GM12878 (cell line): ENCODE results near the gene SERTAD1. TPM values are rescaled to one million over a fixed set of nuclear protein-coding genes. Genes with fewer than 3 reads are reported as not detected.

Experiments used
- ATAC-seq: fragments of 200-7000 bp; cut with Tn5 transposase; 3 replicates; pipeline ENCODE4 v1.9.1; 2020; ENCODE audit warnings: mild to moderate bottlenecking, moderate library complexity
- BruUV-seq: library from RNA; stranded (reverse); fragments of 400-500 nt; replicated peaks from 2 replicates; lab custom pipeline; 2021; lab: Mats Ljungman, UMichigan
- CTCF ChIA-PET: fragments of 300-600 bp; sonication (Branson Sonifier 250); formaldehyde crosslinking; extraction: SDS; loops from one replicate; lab custom pipeline; 2021; ENCODE audit warnings: inconsistent platforms; lab: Yijun Ruan, JAX
- POLR2A ChIA-PET: fragments of 350-600 bp; formaldehyde crosslinking; extraction: SDS; loops from one replicate; lab custom pipeline; 2021; ENCODE audit warnings: inconsistent platforms; lab: Charles Lee
- RAD21 ChIA-PET: fragments of 300-600 bp; sonication (Branson Sonifier 250); formaldehyde crosslinking; loops from one replicate; lab custom pipeline; 2023; ENCODE audit warnings: antibody characterized with exemption; ENCODE audit not compliant: unreplicated experiment; lab: Charles Lee
- SMC1A ChIA-PET: fragments of 300-600 bp; sonication (Branson Sonifier 250); formaldehyde crosslinking; loops from one replicate; lab custom pipeline; 2023; ENCODE audit not compliant: unreplicated experiment, uncharacterized antibody; lab: Charles Lee
- DNase-seq: peaks from one replicate; pipeline ENCODE4 v3.0.0-alpha.2; 2011; ENCODE audit warnings: low read depth, low spot score
- FAIRE-seq: peaks from 3 replicates; lab custom pipeline; 2011; peaks lifted over from hg19 to GRCh38; lab: Jason Lieb, UNC
- H2AFZ ChIP-seq: 2 replicates; pipeline ENCODE4 v1.6.0; 2011; ENCODE audit warnings: low read depth, low read length, control low read depth; ENCODE audit not compliant: control insufficient read depth
- H3K27ac ChIP-seq: 2 replicates; pipeline ENCODE4 v1.5.1; 2011; ENCODE audit warnings: control low read depth; ENCODE audit not compliant: control insufficient read depth, insufficient read depth
- H3K27me3 ChIP-seq, 2 experiments: replicated peaks in 1 of 2; 2 replicates each; pipeline versions ENCODE4 v1.6.0 to v1.6.1; 2011; ENCODE audit warnings: low read length in 1 of 2; ENCODE audit not compliant: control insufficient read depth in 2 of 2, insufficient read depth in 2 of 2
- H3K36me3 ChIP-seq, 2 experiments: 2 replicates each; pipeline ENCODE4 v1.5.1; 2011; ENCODE audit warnings: low read length in 1 of 2; ENCODE audit not compliant: control insufficient read depth in 2 of 2, insufficient read depth in 2 of 2
- H3K4me1 ChIP-seq: 2 replicates; pipeline ENCODE4 v1.6.1; 2011; ENCODE audit warnings: mild to moderate bottlenecking, low read length, moderate library complexity, mixed read lengths; ENCODE audit not compliant: control insufficient read depth, insufficient read depth
- H3K4me2 ChIP-seq: 2 replicates; pipeline ENCODE4 v1.6.0; 2011; ENCODE audit warnings: control low read depth; ENCODE audit not compliant: control insufficient read depth, insufficient read depth
- H3K4me3 ChIP-seq: fragments of 200-600 bp; sonication (generic); 2 replicates; pipeline ENCODE4 v1.5.1; 2016
- H3K79me2 ChIP-seq: 2 replicates; pipeline ENCODE4 v1.6.0; 2011; ENCODE audit warnings: low read length; ENCODE audit not compliant: control insufficient read depth, insufficient read depth
- H3K9ac ChIP-seq: 2 replicates; pipeline ENCODE4 v1.8.0; 2011; ENCODE audit warnings: low read length, control low read depth, mixed read lengths; ENCODE audit not compliant: control insufficient read depth, insufficient read depth
- H3K9me3 ChIP-seq: replicated peaks from 3 replicates; pipeline ENCODE4 v1.5.1; 2011; ENCODE audit warnings: mild to moderate bottlenecking, low read length; ENCODE audit not compliant: control insufficient read depth, insufficient read depth
- H4K20me1 ChIP-seq: 2 replicates; pipeline ENCODE4 v1.6.0; 2011; ENCODE audit not compliant: control insufficient read depth, insufficient read depth
- CREB1 ChIP-seq: IDR thresholded peaks from 2 replicates; pipeline ENCODE4 v1.6.1; 2012; ENCODE audit warnings: low read depth, mild to moderate bottlenecking, inconsistent platforms
- EGR1 ChIP-seq, 2 experiments: IDR thresholded peaks; 1 replicate in 1 of 2; 2 replicates in 1 of 2; pipeline ENCODE4 v1.6.1; 2011 to 2012; ENCODE audit warnings: low read depth in 2 of 2, low read length in 2 of 2, borderline replicate concordance in 1 of 2, mild to moderate bottlenecking in 1 of 2, moderate library complexity in 1 of 2
- HCFC1 ChIP-seq: fragments of 150-350 bp; IDR thresholded peaks from 2 replicates; pipeline ENCODE4 v1.6.1; 2014; ENCODE audit warnings: low read length
- KLF5 ChIP-seq: fragments of 450-650 bp; IDR thresholded peaks from 2 replicates; pipeline ENCODE4 v1.6.1; 2014; ENCODE audit warnings: mild to moderate bottlenecking; ENCODE audit not compliant: partially characterized antibody
- PAX5 ChIP-seq: IDR thresholded peaks from 2 replicates; pipeline ENCODE4 v1.6.1; 2011; ENCODE audit warnings: low read depth, low read length, borderline replicate concordance
- POLR2AphosphoS5 ChIP-seq: IDR thresholded peaks from 2 replicates; pipeline ENCODE4 v1.6.1; 2011; ENCODE audit warnings: mild to moderate bottlenecking, low read length, inconsistent platforms
- SUZ12 ChIP-seq: fragments of 200-600 bp; sonication (generic); IDR thresholded peaks from one replicate; pipeline ENCODE4 v1.6.1; 2018; ENCODE audit warnings: antibody characterized with exemption, mild to moderate bottlenecking; ENCODE audit not compliant: unreplicated experiment
- TAF1 ChIP-seq: IDR thresholded peaks from 2 replicates; pipeline ENCODE4 v1.6.1; 2011; ENCODE audit warnings: mild to moderate bottlenecking, low read depth, low read length, borderline replicate concordance
- WRNIP1 ChIP-seq: IDR thresholded peaks from 2 replicates; pipeline ENCODE4 v1.6.1; 2011; ENCODE audit warnings: low read depth, low read length, improper control_type of control experiment, borderline replicate concordance
- WGBS: methylation state at CpG from one replicate; pipeline ENCODE4 v1.1.6; 2016; ENCODE audit warnings: low lambda C conversion rate; ENCODE audit not compliant: insufficient replicate concordance, insufficient coverage; ENCODE audit errors: missing lambda C conversion rate; 5-methylcytosine and 5-hydroxymethylcytosine counted together
- in situ Hi-C: fragments of 300-500 bp; cut with MboI; formaldehyde crosslinking; loops from 9 replicates; pipeline ENCODE4 v1.14.3; 2018; ENCODE audit warnings: mixed read lengths
- intact Hi-C: fragments of 100-400 bp; cut with micrococcal nuclease; formaldehyde crosslinking; loops from one replicate; pipeline ENCODE4 v1.14.2; 2022; ENCODE audit not compliant: unreplicated experiment
- polyA plus RNA-seq, 11 experiments: library from polyadenylated mRNA; depleted of rRNA in 4 of 11; unstranded in 6 of 11; stranded (reverse) in 5 of 11; fragments of >200 nt; fragmentation: Nextera tagmentation in 4 of 11; fragmentation: Illumina TruSeq in 1 of 11; extraction: Ambion mirVana in 4 of 11; extraction: Trizol in 1 of 11; gene quantifications; 1 replicate in 1 of 11; 2 replicates in 10 of 11; pipeline versions ENCODE4 v1.2.1 to v1.2.3, GENCODE V29; 2011 to 2016; ENCODE audit warnings: inconsistent platforms in 2 of 11, missing spikeins in 2 of 11, low read depth in 1 of 11
- total RNA-seq, 4 experiments: library from RNA; depleted of rRNA in 3 of 4; stranded (reverse); fragments of >200 nt in 3 of 4; fragmentation: Illumina TruSeq in 1 of 4; extraction: Trizol in 1 of 4; gene quantifications; 2 replicates each; pipeline versions ENCODE4 v1.2.1 to v1.2.3, GENCODE V29; 2013 to 2021
- TF ChIP-seq, protein P1 (sequence below): fragments of 450-650 bp; formaldehyde crosslinking; IDR thresholded peaks from 2 replicates; pipeline ENCODE4 v1.4.0; 2020; ENCODE audit warnings: mild to moderate bottlenecking, moderate library complexity
- TF ChIP-seq, protein P2 (sequence below): fragments of 450-650 bp; IDR thresholded peaks from 2 replicates; pipeline ENCODE4 v1.6.1; 2017; ENCODE audit warnings: antibody characterized with exemption, mild to moderate bottlenecking, moderate library complexity

SERTAD1 gene
- total and polyA plus RNA-seq, 10 of the 15 experiments (the other 5 are each of a cell fraction or from before 2014, with no cell fraction given), result 0.23 to 14.2 (median 8.0) TPM

DNA sequence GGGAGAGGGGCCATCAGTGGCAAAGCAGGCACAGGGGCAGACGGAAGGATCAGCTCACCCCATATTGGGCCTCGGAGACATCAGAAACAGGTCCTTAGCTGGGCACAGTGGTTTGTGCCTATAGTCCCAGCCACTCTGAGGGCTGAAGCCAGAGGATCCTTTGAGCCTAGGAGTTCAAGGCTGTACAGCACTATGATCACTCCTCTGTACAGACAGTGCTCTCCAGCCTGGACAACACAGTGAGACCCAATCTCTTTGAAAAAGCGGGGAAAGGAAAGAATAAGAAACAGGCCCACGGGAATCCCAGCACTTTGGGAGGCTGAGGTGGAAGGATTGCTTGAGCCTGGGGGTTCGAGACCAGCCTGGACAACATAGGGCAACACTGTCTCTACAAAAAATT lies 6.0 kb downstream of the SERTAD1 start:
- no peak for ATAC-seq
- RAD21 ChIA-PET, result interaction anchor here (0.6 to 2.7 kb wide), 7 partner anchors 8 to 115 kb away, joined by 5 to 35 read pairs (median 15); partner anchors contain the start of genes BLVRB and SERTAD3
- no peak overlapping the region for H2AFZ ChIP-seq
- H3K4me1 ChIP-seq, result peaks cover 22% of the 10 kb centered on the region
- no peak overlapping the region for H3K9ac ChIP-seq
- CTCF ChIA-PET, result interaction anchor here (1.2 to 7.1 kb wide), 13 partner anchors 9 to 184 kb away, joined by 3 to 67 read pairs (median 8); partner anchors contain the start of genes BLVRB, C19orf47, PLD3 and SERTAD3
- intact Hi-C loops, result loop anchor here (5.0 kb wide), 1 partner anchor 62 kb away; no protein-coding TSS in a partner anchor
- BruUV-seq, result no TSS peak
- H3K27me3 ChIP-seq, result no peaks in the 10 kb centered on the region
- no peak overlapping the region for H3K27ac ChIP-seq
- no peaks in the 10 kb centered on the region for H4K20me1 ChIP-seq
- no peak for TF ChIP-seq KLF5
- TF ChIP-seq, protein P1, sequence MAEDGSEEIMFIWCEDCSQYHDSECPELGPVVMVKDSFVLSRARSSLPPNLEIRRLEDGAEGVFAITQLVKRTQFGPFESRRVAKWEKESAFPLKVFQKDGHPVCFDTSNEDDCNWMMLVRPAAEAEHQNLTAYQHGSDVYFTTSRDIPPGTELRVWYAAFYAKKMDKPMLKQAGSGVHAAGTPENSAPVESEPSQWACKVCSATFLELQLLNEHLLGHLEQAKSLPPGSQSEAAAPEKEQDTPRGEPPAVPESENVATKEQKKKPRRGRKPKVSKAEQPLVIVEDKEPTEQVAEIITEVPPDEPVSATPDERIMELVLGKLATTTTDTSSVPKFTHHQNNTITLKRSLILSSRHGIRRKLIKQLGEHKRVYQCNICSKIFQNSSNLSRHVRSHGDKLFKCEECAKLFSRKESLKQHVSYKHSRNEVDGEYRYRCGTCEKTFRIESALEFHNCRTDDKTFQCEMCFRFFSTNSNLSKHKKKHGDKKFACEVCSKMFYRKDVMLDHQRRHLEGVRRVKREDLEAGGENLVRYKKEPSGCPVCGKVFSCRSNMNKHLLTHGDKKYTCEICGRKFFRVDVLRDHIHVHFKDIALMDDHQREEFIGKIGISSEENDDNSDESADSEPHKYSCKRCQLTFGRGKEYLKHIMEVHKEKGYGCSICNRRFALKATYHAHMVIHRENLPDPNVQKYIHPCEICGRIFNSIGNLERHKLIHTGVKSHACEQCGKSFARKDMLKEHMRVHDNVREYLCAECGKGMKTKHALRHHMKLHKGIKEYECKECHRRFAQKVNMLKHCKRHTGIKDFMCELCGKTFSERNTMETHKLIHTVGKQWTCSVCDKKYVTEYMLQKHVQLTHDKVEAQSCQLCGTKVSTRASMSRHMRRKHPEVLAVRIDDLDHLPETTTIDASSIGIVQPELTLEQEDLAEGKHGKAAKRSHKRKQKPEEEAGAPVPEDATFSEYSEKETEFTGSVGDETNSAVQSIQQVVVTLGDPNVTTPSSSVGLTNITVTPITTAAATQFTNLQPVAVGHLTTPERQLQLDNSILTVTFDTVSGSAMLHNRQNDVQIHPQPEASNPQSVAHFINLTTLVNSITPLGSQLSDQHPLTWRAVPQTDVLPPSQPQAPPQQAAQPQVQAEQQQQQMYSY (CRISPR knock-in tag), result no peak
- no peak for TF ChIP-seq TAF1
- TF ChIP-seq PAX5, result no peak
- TF ChIP-seq EGR1 (IDR thresholded peaks at IDR 0.05; ENCODE audit: borderline replicate concordance in 1 of 2, low read depth in 2 of 2, low read length in 2 of 2), result no peak
- TF ChIP-seq SUZ12, result no peak
- TF ChIP-seq CREB1, result no peak
- TF ChIP-seq, protein P2, sequence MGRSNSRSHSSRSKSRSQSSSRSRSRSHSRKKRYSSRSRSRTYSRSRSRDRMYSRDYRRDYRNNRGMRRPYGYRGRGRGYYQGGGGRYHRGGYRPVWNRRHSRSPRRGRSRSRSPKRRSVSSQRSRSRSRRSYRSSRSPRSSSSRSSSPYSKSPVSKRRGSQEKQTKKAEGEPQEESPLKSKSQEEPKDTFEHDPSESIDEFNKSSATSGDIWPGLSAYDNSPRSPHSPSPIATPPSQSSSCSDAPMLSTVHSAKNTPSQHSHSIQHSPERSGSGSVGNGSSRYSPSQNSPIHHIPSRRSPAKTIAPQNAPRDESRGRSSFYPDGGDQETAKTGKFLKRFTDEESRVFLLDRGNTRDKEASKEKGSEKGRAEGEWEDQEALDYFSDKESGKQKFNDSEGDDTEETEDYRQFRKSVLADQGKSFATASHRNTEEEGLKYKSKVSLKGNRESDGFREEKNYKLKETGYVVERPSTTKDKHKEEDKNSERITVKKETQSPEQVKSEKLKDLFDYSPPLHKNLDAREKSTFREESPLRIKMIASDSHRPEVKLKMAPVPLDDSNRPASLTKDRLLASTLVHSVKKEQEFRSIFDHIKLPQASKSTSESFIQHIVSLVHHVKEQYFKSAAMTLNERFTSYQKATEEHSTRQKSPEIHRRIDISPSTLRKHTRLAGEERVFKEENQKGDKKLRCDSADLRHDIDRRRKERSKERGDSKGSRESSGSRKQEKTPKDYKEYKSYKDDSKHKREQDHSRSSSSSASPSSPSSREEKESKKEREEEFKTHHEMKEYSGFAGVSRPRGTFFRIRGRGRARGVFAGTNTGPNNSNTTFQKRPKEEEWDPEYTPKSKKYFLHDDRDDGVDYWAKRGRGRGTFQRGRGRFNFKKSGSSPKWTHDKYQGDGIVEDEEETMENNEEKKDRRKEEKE, result no peak
- no peak for TF ChIP-seq WRNIP1
- TF ChIP-seq HCFC1, result no peak
- no peak for TF ChIP-seq POLR2AphosphoS5
- peaks cover 22% of the 10 kb centered on the region for H3K79me2 ChIP-seq
- POLR2A ChIA-PET, result interaction anchor here (0.6 to 5.5 kb wide), 10 partner anchors 9 to 24 kb away, joined by 3 to 55 read pairs (median 8); partner anchors contain the start of gene SERTAD3
- peaks cover 0 to 6% of the 10 kb centered on the region in 2 experiments; a peak in 2 of 4 replicates for H3K36me3 ChIP-seq
- no peak overlapping the region for H3K4me3 ChIP-seq
- 88% methylated on average over 5 of the region's 5 CpGs for WGBS
- no peak overlapping the region for H3K4me2 ChIP-seq
- H3K9me3 ChIP-seq, result no peaks in the 10 kb centered on the region
- FAIRE-seq, result no peak
- in situ Hi-C loops, result no loop called here
- SMC1A ChIA-PET, result interaction anchor here (0.7 to 2.3 kb wide), 12 partner anchors 8 to 114 kb away, joined by 3 to 35 read pairs (median 6); partner anchors contain the start of genes BLVRB and SERTAD3
- DNase-seq, result no peak
